Progenitor cell of endocrine pancreas (in vitro differentiated cells): ENCODE measurements around the gene PCSK9. TPM values are rescaled to one million over a fixed set of nuclear protein-coding genes. Genes with fewer than 3 reads are reported as not detected.
"Not testable (repeated sequence)": the region's sequence is repeated elsewhere in the genome, so short reads cannot be mapped to it uniquely, and the experiment has no call there.

Experiments
- DNase-seq: peaks from one replicate; pipeline ENCODE4 v3.0.0; 2021; ENCODE audit warnings: low spot score; ENCODE audit not compliant: unreplicated experiment
- H3K27ac Mint-ChIP-seq: 2 replicates; pipeline ENCODE4 v1.8.0; 2021; ENCODE audit warnings: mild to moderate bottlenecking, moderate library complexity, mixed read lengths
- H3K27me3 Mint-ChIP-seq: 2 replicates; pipeline ENCODE4 v1.8.0; 2021; ENCODE audit warnings: mixed read lengths
- H3K36me3 Mint-ChIP-seq: 2 replicates; pipeline ENCODE4 v1.8.0; 2022; ENCODE audit warnings: mixed read lengths; ENCODE audit not compliant: insufficient read depth
- H3K4me1 Mint-ChIP-seq: 2 replicates; pipeline ENCODE4 v1.8.0; 2021; ENCODE audit warnings: low read depth, mixed read lengths
- H3K4me3 Mint-ChIP-seq: 2 replicates; pipeline ENCODE4 v1.8.0; 2021; ENCODE audit warnings: low read depth, mild to moderate bottlenecking, moderate library complexity, mixed read lengths
- H3K9me3 Mint-ChIP-seq: 2 replicates; pipeline ENCODE4 v1.8.0; 2021; ENCODE audit warnings: low read depth, mixed read lengths
- total RNA-seq: library from RNA; stranded (reverse); gene quantifications from 2 replicates; pipeline ENCODE4 v1.2.1, GENCODE V29; 2021
- TF ChIP-seq, protein P1 (sequence below): fragments of 200-600 bp; sonication (generic); IDR thresholded peaks from one replicate; pipeline ENCODE4 v1.5.0; 2021; ENCODE audit warnings: antibody characterized with exemption, mild to moderate bottlenecking; ENCODE audit not compliant: unreplicated experiment

PCSK9 gene
- total RNA-seq, 1 donor from 2014 or later: 18.7 TPM

GRCh38 chr1:55021942-55022546 lies 17.3 kb upstream of the PCSK9 start:
- H3K9me3 Mint-ChIP-seq: no peaks in the 10 kb centered on the region
- peaks cover 4% of the 10 kb centered on the region for H3K4me1 Mint-ChIP-seq
- peak; percentile 86 for DNase-seq
- H3K27ac Mint-ChIP-seq: peak overlapping the region; percentile 42
- TF ChIP-seq, protein P1, sequence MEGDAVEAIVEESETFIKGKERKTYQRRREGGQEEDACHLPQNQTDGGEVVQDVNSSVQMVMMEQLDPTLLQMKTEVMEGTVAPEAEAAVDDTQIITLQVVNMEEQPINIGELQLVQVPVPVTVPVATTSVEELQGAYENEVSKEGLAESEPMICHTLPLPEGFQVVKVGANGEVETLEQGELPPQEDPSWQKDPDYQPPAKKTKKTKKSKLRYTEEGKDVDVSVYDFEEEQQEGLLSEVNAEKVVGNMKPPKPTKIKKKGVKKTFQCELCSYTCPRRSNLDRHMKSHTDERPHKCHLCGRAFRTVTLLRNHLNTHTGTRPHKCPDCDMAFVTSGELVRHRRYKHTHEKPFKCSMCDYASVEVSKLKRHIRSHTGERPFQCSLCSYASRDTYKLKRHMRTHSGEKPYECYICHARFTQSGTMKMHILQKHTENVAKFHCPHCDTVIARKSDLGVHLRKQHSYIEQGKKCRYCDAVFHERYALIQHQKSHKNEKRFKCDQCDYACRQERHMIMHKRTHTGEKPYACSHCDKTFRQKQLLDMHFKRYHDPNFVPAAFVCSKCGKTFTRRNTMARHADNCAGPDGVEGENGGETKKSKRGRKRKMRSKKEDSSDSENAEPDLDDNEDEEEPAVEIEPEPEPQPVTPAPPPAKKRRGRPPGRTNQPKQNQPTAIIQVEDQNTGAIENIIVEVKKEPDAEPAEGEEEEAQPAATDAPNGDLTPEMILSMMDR: peak; percentile 92
- no peak overlapping the region for H3K4me3 Mint-ChIP-seq
- peaks cover 46% of the 10 kb centered on the region for H3K27me3 Mint-ChIP-seq
- no peaks in the 10 kb centered on the region for H3K36me3 Mint-ChIP-seq

DNA sequence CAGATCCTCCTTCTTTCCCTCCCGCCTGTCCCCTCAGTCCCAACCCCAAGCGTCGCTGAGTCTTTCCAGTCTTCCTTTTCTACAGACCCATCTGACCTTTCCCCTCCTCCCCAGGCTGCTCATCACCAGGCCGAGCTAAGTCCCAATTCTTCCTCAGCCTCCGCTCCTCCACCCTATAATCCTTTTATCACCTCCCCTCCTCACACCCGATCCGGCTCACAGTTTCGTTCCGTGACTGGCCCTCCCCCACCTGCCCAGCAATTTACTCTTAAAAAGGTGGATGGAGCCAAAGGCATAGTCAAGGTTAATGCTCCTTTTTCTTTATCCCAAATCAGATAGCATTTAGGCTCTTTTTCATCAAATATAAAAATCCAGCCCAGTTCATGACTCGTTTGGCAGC lies 15.2 kb upstream of the PCSK9 start:
- peaks cover 47% of the 10 kb centered on the region for H3K27me3 Mint-ChIP-seq
- not testable (repeated sequence) for H3K4me1 Mint-ChIP-seq, DNase-seq, H3K36me3 Mint-ChIP-seq, H3K4me3 Mint-ChIP-seq, H3K9me3 Mint-ChIP-seq
- peak overlapping the region; percentile 59 for H3K27ac Mint-ChIP-seq

DNA sequence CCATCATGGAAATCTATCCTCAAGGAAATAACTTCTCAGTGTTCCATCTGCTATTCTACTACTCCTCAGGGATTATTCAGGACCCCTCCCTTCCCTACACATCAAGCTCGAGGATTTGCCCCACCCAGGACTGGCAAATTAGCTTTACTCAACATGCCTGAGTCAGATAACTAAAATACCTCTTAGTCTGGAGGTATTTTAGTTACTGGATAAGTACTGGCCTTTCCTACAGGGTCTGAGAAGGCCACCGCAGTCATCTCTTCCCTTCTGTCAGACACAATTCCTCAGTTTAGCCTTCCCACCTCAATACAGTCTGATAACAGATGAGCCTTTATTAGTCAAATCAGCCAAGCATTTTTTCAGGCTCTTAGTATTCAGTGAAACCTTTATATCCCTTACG lies 12.7 kb upstream of the PCSK9 start:
- peaks cover 57% of the 10 kb centered on the region for H3K27me3 Mint-ChIP-seq
- not testable (repeated sequence) for H3K27ac Mint-ChIP-seq, DNase-seq, H3K4me1 Mint-ChIP-seq, H3K36me3 Mint-ChIP-seq, H3K9me3 Mint-ChIP-seq, H3K4me3 Mint-ChIP-seq

DNA sequence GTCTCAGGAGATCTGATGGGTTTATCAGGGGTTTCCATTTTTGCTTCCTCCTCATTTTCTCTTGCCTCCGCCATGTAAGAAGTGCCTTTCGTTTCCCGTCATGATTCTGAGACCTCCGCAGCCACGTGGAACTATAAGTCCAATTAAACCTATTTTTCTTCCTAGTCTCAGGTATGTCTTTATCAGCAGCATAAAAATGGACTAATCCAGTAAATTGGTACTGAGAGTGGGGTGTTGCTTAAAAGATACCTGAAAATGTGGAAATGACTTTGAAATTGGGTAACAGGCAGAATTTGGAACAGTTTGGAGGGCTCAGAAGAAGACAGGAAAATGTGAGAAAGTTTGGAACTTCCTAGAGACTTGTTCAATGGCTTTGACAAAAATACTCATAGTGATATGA lies 8.2 kb upstream of the PCSK9 start:
- H3K36me3 Mint-ChIP-seq, H3K9me3 Mint-ChIP-seq, DNase-seq, H3K4me3 Mint-ChIP-seq, H3K27ac Mint-ChIP-seq, H3K4me1 Mint-ChIP-seq: not testable (repeated sequence)
- H3K27me3 Mint-ChIP-seq: peaks cover 45% of the 10 kb centered on the region

GRCh38 chr1:55033265-55033614 lies 6.1 kb upstream of the PCSK9 start:
- H3K4me3 Mint-ChIP-seq: no peak overlapping the region
- TF ChIP-seq, protein P1: no peak
- H3K9me3 Mint-ChIP-seq: no peaks in the 10 kb centered on the region
- H3K4me1 Mint-ChIP-seq: peaks cover 3% of the 10 kb centered on the region
- no peak for DNase-seq
- peaks cover 50% of the 10 kb centered on the region for H3K27me3 Mint-ChIP-seq
- H3K27ac Mint-ChIP-seq: no peak overlapping the region
- no peaks in the 10 kb centered on the region for H3K36me3 Mint-ChIP-seq

DNA sequence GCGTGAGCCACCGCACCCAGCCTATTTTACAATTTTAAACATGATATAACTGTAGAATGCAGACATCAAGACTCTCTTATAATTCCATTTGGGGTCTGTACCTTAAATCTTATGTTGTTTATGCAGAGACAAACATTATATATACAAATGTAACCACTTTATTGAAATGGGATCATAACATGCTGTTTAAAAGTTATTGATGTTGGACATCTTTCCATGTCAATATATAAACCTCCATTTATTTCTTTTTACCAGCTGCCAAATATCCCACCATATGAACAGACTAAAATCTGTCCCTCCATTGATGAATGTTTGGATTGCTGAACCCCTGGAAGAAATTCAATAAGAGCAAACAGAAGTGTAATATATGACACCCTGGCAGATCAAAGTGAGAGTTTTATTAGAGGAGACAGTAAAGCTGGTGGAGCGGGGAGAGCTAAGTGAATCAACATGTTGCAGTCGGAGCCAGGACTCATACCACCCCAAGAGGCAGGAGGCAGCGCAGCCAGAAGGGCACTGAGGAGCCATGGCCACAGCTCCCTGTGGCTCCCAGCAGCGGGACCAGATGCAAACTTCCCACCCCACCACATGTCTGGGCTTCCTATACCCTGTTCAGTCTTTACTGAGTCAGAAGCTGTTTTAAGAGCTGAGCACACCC lies 4.7 kb upstream of the PCSK9 start:
- Mint-ChIP-seq H3K4me3 (no peak overlapping the region), H3K4me1 (peaks cover 11% of the 10 kb centered on the region), H3K27me3 (peaks cover 53% of the 10 kb centered on the region), H3K27ac (no peak overlapping the region), H3K36me3 (no peaks in the 10 kb centered on the region), H3K9me3 (no peaks in the 10 kb centered on the region)
- TF ChIP-seq, protein P1: no peak
- DNase-seq: no peak

- H3K4me3 Mint-ChIP-seq: no peak overlapping the region
Measured at GRCh38 chr1:55035904-55036303, 3.4 kb upstream of the PCSK9 start.

More at GRCh38 chr1:55035904-55036303, 3.4 kb upstream of the PCSK9 start:
- no peaks in the 10 kb centered on the region for H3K36me3 Mint-ChIP-seq
- peaks cover 18% of the 10 kb centered on the region for H3K4me1 Mint-ChIP-seq
- H3K27ac Mint-ChIP-seq: no peak overlapping the region
- DNase-seq: no peak
- peaks cover 56% of the 10 kb centered on the region for H3K27me3 Mint-ChIP-seq
- TF ChIP-seq, protein P1: peak; percentile 12
- H3K9me3 Mint-ChIP-seq: no peaks in the 10 kb centered on the region
